ENCODE results near the gene NT5DC1. TPM values are rescaled to one million over a fixed set of nuclear protein-coding genes. Genes with fewer than 3 reads are reported as not detected.
"Not testable (repeated sequence)": the region's sequence is repeated elsewhere in the genome, so short reads cannot be mapped to it uniquely, and the experiment has no call there.

NT5DC1 gene
- polyA plus RNA-seq, 4 donors, result 18.4 to 59.5 (median 24.7) TPM

- FAIRE-seq (no peak), DNase-seq (no peak)
- WGBS, 3 donors, result 73 to 84% (median 77%) methylated on average over 3 of the region's 3 CpGs
- no peak overlapping the region for H3K4me3 ChIP-seq (ENCODE audit: low read depth in 1 of 3, low read length in 3 of 3)
- no peaks in the 10 kb centered on the region for H3K4me1 ChIP-seq (ENCODE audit: control insufficient read depth in 3 of 3, insufficient read depth in 2 of 3, low read depth in 1 of 3, low read length in 2 of 3)
- no peaks in the 10 kb centered on the region for H3K27me3 ChIP-seq (ENCODE audit: control insufficient read depth in 3 of 3, insufficient read depth in 3 of 3, low read length in 3 of 3)
- H3K27ac ChIP-seq (ENCODE audit: low read depth in 1 of 3, low read length in 2 of 3), result no peak overlapping the region
- no peaks in the 10 kb centered on the region for H3K9me3 ChIP-seq (ENCODE audit: control insufficient read depth in 2 of 2, insufficient read depth in 1 of 2, low read depth in 1 of 2, low read length in 1 of 2)
- no peaks in the 10 kb centered on the region for H3K36me3 ChIP-seq (ENCODE audit: control insufficient read depth in 3 of 3, insufficient read depth in 2 of 3, low read depth in 1 of 3, low read length in 3 of 3)
Observed at GRCh38 chr6:116078522-116078921, 22.1 kb upstream of the NT5DC1 start.

- DNase-seq (no peak), FAIRE-seq (no peak)
- Histone ChIP-seq H3K27ac (ENCODE audit: low read depth in 1 of 3, low read length in 2 of 3) (no peak overlapping the region), H3K4me3 (ENCODE audit: low read depth in 1 of 3, low read length in 3 of 3) (no peak overlapping the region), H3K9me3 (ENCODE audit: control insufficient read depth in 2 of 2, insufficient read depth in 1 of 2, low read depth in 1 of 2, low read length in 1 of 2) (no peaks in the 10 kb centered on the region), H3K36me3 (ENCODE audit: control insufficient read depth in 3 of 3, insufficient read depth in 2 of 3, low read depth in 1 of 3, low read length in 3 of 3) (no peaks in the 10 kb centered on the region), H3K4me1 (ENCODE audit: control insufficient read depth in 3 of 3, insufficient read depth in 2 of 3, low read depth in 1 of 3, low read length in 2 of 3) (no peaks in the 10 kb centered on the region), H3K27me3 (ENCODE audit: control insufficient read depth in 3 of 3, insufficient read depth in 3 of 3, low read length in 3 of 3) (no peaks in the 10 kb centered on the region)
- 98% methylated on average over 3 of the region's 3 CpGs for WGBS, 3 donors
Observed at GRCh38 chr6:116078945-116079344, 21.7 kb upstream of the NT5DC1 start.

DNA sequence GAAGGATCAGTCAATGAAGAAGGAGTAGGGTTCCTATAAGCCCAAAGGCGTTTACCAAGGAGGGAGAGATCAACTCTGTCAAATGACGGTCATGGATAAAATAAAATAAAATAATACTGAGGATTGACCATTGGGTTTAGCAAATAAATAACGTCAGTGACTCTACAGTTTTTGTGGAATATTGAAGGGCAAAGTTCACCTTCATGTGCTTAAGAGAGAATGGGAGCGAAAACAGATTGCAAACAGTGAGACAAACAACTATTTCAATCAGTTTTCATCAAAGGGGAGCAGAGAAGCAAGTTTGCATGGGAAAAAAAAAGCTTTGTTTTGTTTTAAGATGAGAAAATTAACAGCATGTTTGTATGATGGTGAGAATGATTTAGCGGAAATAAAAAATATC, 17.6 kb upstream of the NT5DC1 start:
- H3K36me3 ChIP-seq (ENCODE audit: control insufficient read depth in 3 of 3, insufficient read depth in 2 of 3, low read depth in 1 of 3, low read length in 3 of 3), result no peaks in the 10 kb centered on the region
- DNase-seq (no peak), FAIRE-seq (no peak)
- H3K27me3 ChIP-seq (ENCODE audit: control insufficient read depth in 3 of 3, insufficient read depth in 3 of 3, low read length in 3 of 3), result no peaks in the 10 kb centered on the region
- no peak overlapping the region for H3K4me3 ChIP-seq (ENCODE audit: low read depth in 1 of 3, low read length in 3 of 3)
- H3K9me3 ChIP-seq (ENCODE audit: control insufficient read depth in 2 of 2, insufficient read depth in 1 of 2, low read depth in 1 of 2, low read length in 1 of 2), result no peaks in the 10 kb centered on the region
- H3K27ac ChIP-seq (ENCODE audit: low read depth in 1 of 3, low read length in 2 of 3), result no peak overlapping the region
- no peaks in the 10 kb centered on the region for H3K4me1 ChIP-seq (ENCODE audit: control insufficient read depth in 3 of 3, insufficient read depth in 2 of 3, low read depth in 1 of 3, low read length in 2 of 3)
- WGBS, 3 donors, result 73 to 85% (median 74%) methylated on average over 5 of the region's 5 CpGs

DNA sequence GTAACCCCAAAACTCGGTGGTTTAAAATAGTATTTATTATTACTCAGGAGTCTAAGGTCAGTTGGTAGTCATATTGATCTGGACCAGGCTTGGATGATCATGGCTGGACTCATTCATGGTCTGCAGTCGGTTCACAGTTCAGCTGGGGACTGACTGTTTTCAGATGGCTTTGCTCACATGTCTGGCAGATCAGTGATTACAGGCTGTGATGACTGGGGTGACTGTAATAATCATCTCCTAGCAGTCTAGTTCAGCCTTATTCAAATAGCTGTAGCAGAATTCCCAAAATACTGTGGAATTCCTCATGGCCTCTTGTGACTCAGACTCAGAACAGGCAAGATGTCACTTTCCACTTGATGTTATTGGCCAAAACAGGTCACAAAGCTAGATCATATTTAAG, 16.4 kb upstream of the NT5DC1 start:
- Histone ChIP-seq H3K36me3 (ENCODE audit: control insufficient read depth in 3 of 3, insufficient read depth in 2 of 3, low read depth in 1 of 3, low read length in 3 of 3) (no peaks in the 10 kb centered on the region), H3K9me3 (ENCODE audit: control insufficient read depth in 2 of 2, insufficient read depth in 1 of 2, low read depth in 1 of 2, low read length in 1 of 2) (no peaks in the 10 kb centered on the region), H3K27ac (ENCODE audit: low read depth in 1 of 3, low read length in 2 of 3) (no peak overlapping the region), H3K4me1 (ENCODE audit: control insufficient read depth in 3 of 3, insufficient read depth in 2 of 3, low read depth in 1 of 3, low read length in 2 of 3) (no peaks in the 10 kb centered on the region), H3K27me3 (ENCODE audit: control insufficient read depth in 3 of 3, insufficient read depth in 3 of 3, low read length in 3 of 3) (no peaks in the 10 kb centered on the region), H3K4me3 (ENCODE audit: low read depth in 1 of 3, low read length in 3 of 3) (no peak overlapping the region)
- no peak for FAIRE-seq
- 83 to 95% (median 88%) methylated on average over 2 of the region's 2 CpGs for WGBS, 3 donors
- DNase-seq, result no peak

DNA sequence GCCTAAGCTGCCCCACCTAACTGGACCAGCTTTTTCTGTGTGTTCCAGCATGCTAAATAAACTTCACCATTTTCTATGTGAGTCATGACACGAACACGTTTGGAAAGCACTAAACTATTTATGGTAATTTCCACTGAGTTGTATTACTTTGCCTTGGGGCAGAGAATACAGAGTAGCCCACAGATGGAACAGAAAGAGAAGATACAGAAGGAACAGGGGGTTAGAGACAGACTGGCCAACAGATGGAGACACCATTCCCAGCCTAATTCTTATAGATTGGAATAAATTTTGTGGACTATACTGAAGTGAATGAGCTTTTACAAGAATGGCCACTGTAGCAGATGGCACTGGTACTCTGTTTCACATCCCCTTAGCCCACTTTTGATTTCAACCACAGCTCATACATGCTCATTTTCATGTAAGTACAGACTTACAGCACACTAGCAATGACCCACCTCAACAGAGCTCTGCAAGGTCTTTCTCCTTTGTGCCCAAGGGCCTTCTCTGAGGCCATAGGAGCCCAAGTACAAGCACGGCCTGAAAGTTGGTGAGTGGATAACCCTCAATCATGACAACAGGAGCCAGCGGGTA, 13.1 kb upstream of the NT5DC1 start:
- no peak overlapping the region for H3K4me3 ChIP-seq (ENCODE audit: low read depth in 1 of 3, low read length in 3 of 3)
- no peaks in the 10 kb centered on the region for H3K27me3 ChIP-seq (ENCODE audit: control insufficient read depth in 3 of 3, insufficient read depth in 3 of 3, low read length in 3 of 3)
- H3K36me3 ChIP-seq (ENCODE audit: control insufficient read depth in 3 of 3, insufficient read depth in 2 of 3, low read depth in 1 of 3, low read length in 3 of 3), result no peaks in the 10 kb centered on the region
- no peaks in the 10 kb centered on the region for H3K4me1 ChIP-seq (ENCODE audit: control insufficient read depth in 3 of 3, insufficient read depth in 2 of 3, low read depth in 1 of 3, low read length in 2 of 3)
- FAIRE-seq (no peak), DNase-seq (no peak)
- 64 to 78% (median 68%) methylated on average over 4 of the region's 4 CpGs for WGBS, 3 donors
- H3K27ac ChIP-seq (ENCODE audit: low read depth in 1 of 3, low read length in 2 of 3), result no peak overlapping the region
- H3K9me3 ChIP-seq (ENCODE audit: control insufficient read depth in 2 of 2, insufficient read depth in 1 of 2, low read depth in 1 of 2, low read length in 1 of 2), result no peaks in the 10 kb centered on the region

GRCh38 chr6:116088946-116089345, 11.7 kb upstream of the NT5DC1 start:
- no peaks in the 10 kb centered on the region for H3K36me3 ChIP-seq (ENCODE audit: control insufficient read depth in 3 of 3, insufficient read depth in 2 of 3, low read depth in 1 of 3, low read length in 3 of 3)
- H3K4me3 ChIP-seq (ENCODE audit: low read depth in 1 of 3, low read length in 3 of 3), result no peak overlapping the region
- DNase-seq (no peak), FAIRE-seq (no peak)
- no peaks in the 10 kb centered on the region for H3K27me3 ChIP-seq (ENCODE audit: control insufficient read depth in 3 of 3, insufficient read depth in 3 of 3, low read length in 3 of 3)
- H3K27ac ChIP-seq (ENCODE audit: low read depth in 1 of 3, low read length in 2 of 3), result no peak overlapping the region
- no peaks in the 10 kb centered on the region for H3K4me1 ChIP-seq (ENCODE audit: control insufficient read depth in 3 of 3, insufficient read depth in 2 of 3, low read depth in 1 of 3, low read length in 2 of 3)
- no peaks in the 10 kb centered on the region for H3K9me3 ChIP-seq (ENCODE audit: control insufficient read depth in 2 of 2, insufficient read depth in 1 of 2, low read depth in 1 of 2, low read length in 1 of 2)

DNA sequence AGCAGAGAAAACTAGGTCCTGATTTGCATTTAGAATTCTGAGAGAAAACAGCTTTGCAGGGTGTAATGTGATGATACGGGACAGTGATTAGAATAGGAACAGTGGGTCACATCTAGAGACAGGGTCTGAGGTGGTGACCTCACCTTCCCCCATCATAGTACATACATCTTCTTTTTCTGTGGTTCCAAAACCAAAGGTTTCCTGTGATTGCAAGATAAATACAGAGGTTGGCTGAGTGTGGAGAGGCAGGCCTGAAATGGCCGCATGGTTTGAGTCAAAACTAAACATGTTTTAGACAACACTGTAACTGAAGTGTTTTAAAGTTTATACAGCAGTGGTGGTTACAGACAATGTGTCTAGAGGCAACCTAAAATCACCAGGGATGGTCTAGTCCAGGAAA, 10.4 kb upstream of the NT5DC1 start:
- Histone ChIP-seq H3K4me1 (ENCODE audit: control insufficient read depth in 3 of 3, insufficient read depth in 2 of 3, low read depth in 1 of 3, low read length in 2 of 3) (no peaks in the 10 kb centered on the region), H3K27me3 (ENCODE audit: control insufficient read depth in 3 of 3, insufficient read depth in 3 of 3, low read length in 3 of 3) (no peaks in the 10 kb centered on the region), H3K4me3 (ENCODE audit: low read depth in 1 of 3, low read length in 3 of 3) (no peak overlapping the region), H3K27ac (ENCODE audit: low read depth in 1 of 3, low read length in 2 of 3) (no peak overlapping the region), H3K9me3 (ENCODE audit: control insufficient read depth in 2 of 2, insufficient read depth in 1 of 2, low read depth in 1 of 2, low read length in 1 of 2) (no peaks in the 10 kb centered on the region), H3K36me3 (ENCODE audit: control insufficient read depth in 3 of 3, insufficient read depth in 2 of 3, low read depth in 1 of 3, low read length in 3 of 3) (no peaks in the 10 kb centered on the region)
- FAIRE-seq (no peak), DNase-seq (no peak)
- 73 to 91% (median 85%) methylated on average over 2 of the region's 2 CpGs for WGBS, 3 donors

DNA sequence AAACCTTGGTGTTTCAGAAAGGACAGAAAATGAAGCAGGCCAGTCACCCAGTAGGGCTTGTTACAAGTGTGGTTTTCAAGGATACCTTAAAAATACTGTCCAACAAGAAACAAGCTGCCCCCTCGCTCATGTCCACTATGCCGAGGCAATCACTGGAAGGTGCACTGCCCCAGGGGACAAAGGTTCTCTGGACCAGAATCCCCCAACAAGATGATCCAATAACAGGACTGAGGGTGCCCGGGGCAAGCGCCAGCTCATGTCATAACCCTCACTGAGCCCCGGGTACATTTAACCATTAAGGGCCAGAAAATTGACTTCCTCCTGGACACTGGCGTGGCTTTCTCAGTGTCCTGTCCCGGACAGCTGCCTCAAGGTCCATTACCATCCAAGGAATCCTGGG, 6.6 kb upstream of the NT5DC1 start:
- FAIRE-seq (no peak), DNase-seq (no peak)
- Histone ChIP-seq H3K9me3 (ENCODE audit: control insufficient read depth in 2 of 2, insufficient read depth in 1 of 2, low read depth in 1 of 2, low read length in 1 of 2) (peaks cover 0 to 13% of the 10 kb centered on the region in 2 donors), H3K4me1 (ENCODE audit: control insufficient read depth in 3 of 3, insufficient read depth in 2 of 3, low read depth in 1 of 3, low read length in 2 of 3) (peaks cover 0 to 5% (median 0%) of the 10 kb centered on the region in 3 donors), H3K27me3 (ENCODE audit: control insufficient read depth in 3 of 3, insufficient read depth in 3 of 3, low read length in 3 of 3) (no peaks in the 10 kb centered on the region), H3K4me3 (ENCODE audit: low read depth in 1 of 3, low read length in 3 of 3) (no peak overlapping the region), H3K27ac (ENCODE audit: low read depth in 1 of 3, low read length in 2 of 3) (no peak overlapping the region), H3K36me3 (ENCODE audit: control insufficient read depth in 3 of 3, insufficient read depth in 2 of 3, low read depth in 1 of 3, low read length in 3 of 3) (no peaks in the 10 kb centered on the region)
- WGBS, 3 donors, result 91 to 98% (median 95%) methylated on average over 7 of the region's 7 CpGs

DNA sequence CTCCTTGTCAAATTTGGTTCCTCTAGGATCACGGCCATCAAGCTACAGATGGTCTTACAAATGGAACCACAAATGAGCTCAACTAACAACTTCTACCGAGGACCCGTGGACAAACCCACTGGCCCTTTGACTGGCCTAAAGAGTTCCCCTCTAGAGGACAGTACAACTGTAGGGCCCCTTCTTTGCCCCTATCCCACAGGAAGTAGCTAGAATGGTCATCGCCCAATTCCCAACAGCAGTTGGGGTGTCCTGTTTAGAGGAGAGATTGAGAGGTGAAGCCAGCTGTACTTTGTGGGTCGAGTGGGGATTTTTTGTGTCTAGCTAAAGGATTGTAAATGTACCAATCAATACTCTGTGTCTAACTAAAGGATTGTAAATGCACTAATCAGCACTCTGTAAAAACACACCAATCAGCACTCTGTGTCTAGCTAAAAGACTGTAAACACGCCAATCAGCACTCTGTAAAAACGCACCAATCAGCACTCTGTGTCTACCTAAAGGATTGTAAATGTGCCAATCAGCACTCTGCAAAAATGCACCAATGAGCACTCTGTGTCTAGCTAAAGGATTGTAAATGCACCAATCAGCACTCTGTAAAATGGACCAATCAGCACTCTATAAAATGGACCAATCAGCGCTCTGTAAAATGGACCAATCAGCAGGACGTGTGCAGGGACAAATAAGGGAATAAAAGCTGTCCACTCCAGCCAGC, 4.4 kb upstream of the NT5DC1 start:
- DNase-seq, result not testable (repeated sequence)

More for the DNA sequence above, 4.4 kb upstream of the NT5DC1 start:
- 92 to 96% (median 94%) methylated on average over 9 of the region's 9 CpGs for WGBS, 3 donors
- not testable (repeated sequence) for H3K4me3 ChIP-seq (ENCODE audit: low read depth in 1 of 3, low read length in 3 of 3); H3K4me1 ChIP-seq (ENCODE audit: control insufficient read depth in 3 of 3, insufficient read depth in 2 of 3, low read depth in 1 of 3, low read length in 2 of 3); H3K27me3 ChIP-seq (ENCODE audit: control insufficient read depth in 3 of 3, insufficient read depth in 3 of 3, low read length in 3 of 3); H3K27ac ChIP-seq (ENCODE audit: low read depth in 1 of 3, low read length in 2 of 3); FAIRE-seq; H3K36me3 ChIP-seq (ENCODE audit: control insufficient read depth in 3 of 3, insufficient read depth in 2 of 3, low read depth in 1 of 3, low read length in 3 of 3)
- peaks cover 0 to 13% of the 10 kb centered on the region in 2 donors for H3K9me3 ChIP-seq (ENCODE audit: control insufficient read depth in 2 of 2, insufficient read depth in 1 of 2, low read depth in 1 of 2, low read length in 1 of 2)
